HG03565 (cell line): Measurements from ENCODE around the gene BSND.

Experiments
- ATAC-seq: cut with Tn5 transposase; IDR thresholded peaks from one replicate; pipeline ENCODE4 v1.9.1; 2021; ENCODE audit warnings: mild to moderate bottlenecking, moderate library complexity; ENCODE audit not compliant: unreplicated experiment

The BSND gene

GRCh38 chr1:55045430-55045829 lies 46.7 kb downstream of the BSND start:
- ATAC-seq: no peak

GRCh38 chr1:55046871-55047270 lies 48.1 kb downstream of the BSND start:
- no peak for ATAC-seq

- ATAC-seq: no peak
These were observed 48.9 kb downstream of the BSND start for GRCh38 chr1:55047611-55048010.

- ATAC-seq: no peak
These were observed 49.9 kb downstream of the BSND start for GRCh38 chr1:55048453-55049270.

GRCh38 chr1:55049271-55049913 lies 50.7 kb downstream of the BSND start:
- no peak for ATAC-seq

GRCh38 chr1:55049914-55050278 lies 51.2 kb downstream of the BSND start:
- no peak for ATAC-seq

GRCh38 chr1:55050283-55050682 lies 51.5 kb downstream of the BSND start:
- no peak for ATAC-seq

GRCh38 chr1:55051169-55051568 lies 52.4 kb downstream of the BSND start:
- ATAC-seq: no peak

- no peak for ATAC-seq
These were observed 52.9 kb downstream of the BSND start for GRCh38 chr1:55051621-55052020.

- ATAC-seq: no peak
These were observed 53.7 kb downstream of the BSND start for GRCh38 chr1:55052221-55053142.

- no peak for ATAC-seq
These were observed 54.7 kb downstream of the BSND start for GRCh38 chr1:55053265-55053954.

- ATAC-seq: no peak
These were observed 55.7 kb downstream of the BSND start for GRCh38 chr1:55054396-55054795.

GRCh38 chr1:55055084-55055882 lies 56.5 kb downstream of the BSND start:
- ATAC-seq: no peak

GRCh38 chr1:55055951-55056631 lies 57.4 kb downstream of the BSND start:
- ATAC-seq: no peak

- no peak for ATAC-seq
These were observed 57.9 kb downstream of the BSND start for GRCh38 chr1:55056632-55056992.

- no peak for ATAC-seq
These were observed 58.7 kb downstream of the BSND start for GRCh38 chr1:55057270-55057955.

GRCh38 chr1:55057956-55058298 lies 59.2 kb downstream of the BSND start:
- ATAC-seq: no peak

- ATAC-seq: no peak
These were observed 60.8 kb downstream of the BSND start for GRCh38 chr1:55059302-55060132.
